Left renal pelvis (tissue), 4 donors: ENCODE data around the gene C22orf31. TPM values are rescaled to one million over a fixed set of nuclear protein-coding genes. Genes with fewer than 3 reads are reported as not detected.
A peak's percentile ranks its signal among the peaks of the same experiment; 100 is the strongest.
"Not testable (repeated sequence)": the region's sequence is repeated elsewhere in the genome, so short reads cannot be mapped to it uniquely, and the experiment has no call there.

Source experiments
- DNase-seq, 4 donors: peaks; one replicate each; pipeline ENCODE4 v3.0.0-alpha.2; 2013; ENCODE audit warnings: low read depth in 4 of 4, low spot score in 3 of 4
- polyA plus RNA-seq, 4 donors: library from polyadenylated mRNA; unstranded; fragments of 120-200 nt; gene quantifications; one replicate each; pipeline ENCODE4 v1.2.1, GENCODE V29; 2013; ENCODE audit not compliant: insufficient read length in 4 of 4

C22orf31 gene
- 1 to 10 TPM in 3 of 4 donors, under 1 TPM in 1; 0.45 to 1.7 (median 1.1) TPM for polyA plus RNA-seq

GRCh38 chr22:29061773-29062172 lies at the start of gene C22orf31:
Gene C22orf31, minus strand, starts transcription at chr22:29061831. Its CDS starts 39 bp downstream, at chr22:29061792.
- DNase-seq, result no peak

- no peak for DNase-seq
Measured at GRCh38 chr22:29110946-29111345, 49.3 kb upstream of the C22orf31 start.

- peak in 2 of 4 donors; percentile 31 to 69 for DNase-seq
Measured at GRCh38 chr22:29109822-29110221, 48.2 kb upstream of the C22orf31 start.

- DNase-seq, result no peak
Measured at GRCh38 chr22:29108137-29108536, 46.5 kb upstream of the C22orf31 start.

- no peak for DNase-seq
Measured at GRCh38 chr22:29106839-29107238, 45.2 kb upstream of the C22orf31 start.

- no peak for DNase-seq
Measured at GRCh38 chr22:29105468-29105867, 43.8 kb upstream of the C22orf31 start.

- no peak for DNase-seq
Measured at GRCh38 chr22:29103121-29103520, 41.5 kb upstream of the C22orf31 start.

- no peak for DNase-seq
Measured at GRCh38 chr22:29102300-29102699, 40.7 kb upstream of the C22orf31 start.

- DNase-seq, result no peak
Measured at GRCh38 chr22:29098296-29098695, 36.7 kb upstream of the C22orf31 start.

GRCh38 chr22:29096736-29097669 lies 35.4 kb upstream of the C22orf31 start:
- DNase-seq, result no peak

- no peak for DNase-seq
Measured at GRCh38 chr22:29095459-29095858, 33.8 kb upstream of the C22orf31 start.

GRCh38 chr22:29093501-29094300 lies 32.1 kb upstream of the C22orf31 start:
- DNase-seq, result peak in 1 of 4 donors; percentile 57

GRCh38 chr22:29093030-29093429 lies 31.4 kb upstream of the C22orf31 start:
- no peak for DNase-seq

- no peak for DNase-seq
Measured at GRCh38 chr22:29092243-29092642, 30.6 kb upstream of the C22orf31 start.

- DNase-seq, result no peak
Measured at GRCh38 chr22:29090039-29090438, 28.4 kb upstream of the C22orf31 start.

GRCh38 chr22:29089507-29089906 lies 27.9 kb upstream of the C22orf31 start:
- no peak for DNase-seq

- DNase-seq, result no peak
Measured at GRCh38 chr22:29088809-29089208, 27.2 kb upstream of the C22orf31 start.

- DNase-seq, result no peak
Measured at GRCh38 chr22:29087012-29087411, 25.4 kb upstream of the C22orf31 start.

- DNase-seq, result no peak
Measured at GRCh38 chr22:29083933-29084591, 22.4 kb upstream of the C22orf31 start.

- DNase-seq, result not testable (repeated sequence)
Measured at GRCh38 chr22:29083576-29083932, 21.9 kb upstream of the C22orf31 start.
